Ovary (tissue), 9 donors: ENCODE data around the gene GTF3C1. TPM values are rescaled to one million over a fixed set of nuclear protein-coding genes. Genes with fewer than 3 reads are reported as not detected.

Experiments used
- DNase-seq, 5 donors: peaks; one replicate each; pipeline ENCODE4 v3.0.0-alpha.2; 2019 to 2020
- H3K27ac ChIP-seq, 2 donors: fragments of 200-600 bp; one replicate each; pipeline versions ENCODE4 v1.5.1 to v1.8.0; 2019 to 2022
- H3K27me3 ChIP-seq: fragments of 200-600 bp; one replicate; pipeline ENCODE4 v1.8.0; 2022
- H3K36me3 ChIP-seq: fragments of 200-600 bp; sonication (generic); one replicate; pipeline ENCODE4 v1.5.1; 2019
- H3K4me1 ChIP-seq: one replicate; pipeline ENCODE4 v1.8.1; 2013; ENCODE audit warnings: mild to moderate bottlenecking, moderate library complexity; ENCODE audit not compliant: insufficient read depth
- H3K4me3 ChIP-seq: fragments of 200-600 bp; sonication (generic); one replicate; pipeline ENCODE4 v1.5.1; 2017
- H3K9me3 ChIP-seq, 2 donors: fragments of 200-600 bp in 1 of 2; sonication (generic) in 1 of 2; one replicate each; pipeline versions ENCODE4 v1.5.1 to v1.8.1; 2013 to 2019; ENCODE audit warnings: mild to moderate bottlenecking in 1 of 2, moderate library complexity in 1 of 2
- CTCF ChIP-seq, 3 donors: fragments of 450-650 bp in 2 of 3; fragments of 200-600 bp in 1 of 3; IDR thresholded peaks; one replicate each; pipeline versions ENCODE4 v1.5.1 to v1.8.0; 2016 to 2022; ENCODE audit warnings: antibody characterized with exemption in 3 of 3, mild to moderate bottlenecking in 1 of 3
- EP300 ChIP-seq: sonication (generic); formaldehyde crosslinking; IDR thresholded peaks from one replicate; pipeline ENCODE4 v1.6.1; 2017; ENCODE audit warnings: antibody characterized with exemption
- POLR2A ChIP-seq: fragments of 450-650 bp; IDR thresholded peaks from one replicate; pipeline ENCODE4 v1.6.1; 2017; ENCODE audit warnings: antibody characterized with exemption, mild to moderate bottlenecking, moderate library complexity
- WGBS, 3 donors: extraction: QIAGEN DNeasy Blood & Tissue Kit in 1 of 3; methylation state at CpG; one replicate each; pipeline versions ENCODE4 v1.1.5 to v1.1.7; 2013 to 2017; 5-methylcytosine and 5-hydroxymethylcytosine counted together
- intact Hi-C, 4 donors: fragments of 100-400 bp; cut with DNase I; formaldehyde crosslinking; loops; one replicate each; pipeline versions ENCODE4 v1.11.0 to v1.15.1; 2022 to 2023
- polyA plus RNA-seq, 2 donors: library from polyadenylated mRNA; stranded (reverse); fragments of 200-250 nt in 1 of 2; fragments of 350-450 nt in 1 of 2; fragmentation: Illumina TruSeq in 1 of 2; extraction: RNeasy Lipid Tissue Mini Kit (QIAGEN cat#74804) in 1 of 2; gene quantifications; one replicate each; pipeline ENCODE4 v1.2.3, GENCODE V29; 2013 to 2014
- total RNA-seq, 7 donors: library from RNA; depleted of rRNA in 2 of 7; stranded (reverse); fragments of >200 nt in 2 of 7; fragmentation: NEBNext Ultra II Directional in 3 of 7; extraction: Animal tissue kit (Norgen Biotek cat#: 25700) in 3 of 7; gene quantifications; one replicate each; pipeline versions ENCODE4 v1.1.0 to v1.2.4, GENCODE V29; 2016 to 2023
- donor health status: DM: no; HTN: no; CAD: no; lungs with moderate emphysema.
- donor health status: DM: no; HTN: no; CAD: no.
- donor health status: Bipolar disorder and iron deficiency.
- donor health status: DM: yes; HTN: yes; CAD: no.
- donor health status: DM: no; HTN: no; CAD: no.
- donor health status: DM: yes; HTN: yes; CAD: no.

Gene GTF3C1
- total and polyA plus RNA-seq, 9 donors, result 33.9 to 71.7 (median 52.7) TPM

DNA sequence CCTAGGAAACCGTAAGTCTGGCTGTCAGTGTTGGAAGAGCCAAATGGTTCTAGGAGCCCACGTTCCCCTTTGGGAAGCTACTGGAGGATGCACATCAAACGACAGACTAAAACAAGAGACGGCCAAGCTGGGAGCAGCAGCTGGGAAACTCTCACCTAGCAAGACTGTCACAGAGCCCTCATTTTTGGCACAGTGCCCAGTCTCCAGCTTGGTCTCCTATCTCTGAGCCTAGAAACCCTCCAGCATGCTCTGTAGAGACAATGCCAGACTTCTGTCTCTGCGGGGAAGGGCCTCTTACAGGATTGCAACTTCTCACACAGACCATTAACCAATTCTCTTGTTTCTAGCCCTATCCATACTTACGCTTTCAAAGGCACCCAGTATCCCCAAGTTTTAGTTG is 23.5 kb downstream of the GTF3C1 start:
- no peak for DNase-seq
- H3K4me1 ChIP-seq, result no peaks in the 10 kb centered on the region
- H3K27ac ChIP-seq, result no peak overlapping the region
- intact Hi-C loops, result no loop called here
- H3K27me3 ChIP-seq, result no peaks in the 10 kb centered on the region
- peaks cover 0 to 5% of the 10 kb centered on the region in 2 donors for H3K9me3 ChIP-seq
- TF ChIP-seq EP300, result no peak
- TF ChIP-seq CTCF (IDR thresholded peaks at IDR 0.05), result no peak
- TF ChIP-seq POLR2A, result no peak
- no peaks in the 10 kb centered on the region for H3K36me3 ChIP-seq
- WGBS, 3 donors, result 71 to 81% (median 77%) methylated on average over 6 of the region's 6 CpGs
- no peak overlapping the region for H3K4me3 ChIP-seq

DNA sequence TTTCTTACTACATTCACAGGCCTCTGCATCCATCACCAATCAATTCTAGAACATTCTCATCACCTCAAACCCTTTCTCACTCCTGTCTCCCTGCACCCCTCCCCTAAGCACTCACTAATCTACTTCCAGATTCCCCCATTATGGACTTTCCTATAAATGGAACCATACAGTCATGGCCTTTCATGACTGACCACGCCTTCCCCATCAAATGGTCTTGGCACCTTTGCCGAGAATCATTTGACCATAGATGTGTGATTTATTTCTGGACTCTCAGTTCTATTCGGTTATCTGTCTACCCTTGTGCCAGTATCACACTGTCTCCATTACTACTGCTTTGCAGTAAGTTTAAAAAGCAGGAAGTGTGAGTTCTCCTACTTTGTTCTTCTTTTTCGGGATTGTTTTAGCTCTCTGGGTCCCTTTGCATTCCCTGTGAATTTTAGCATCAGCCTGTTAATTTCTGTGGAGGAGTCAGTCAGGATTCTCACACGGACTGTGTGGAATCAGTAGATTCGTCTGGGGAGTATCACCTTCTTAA is 27.5 kb downstream of the GTF3C1 start:
- 61 to 83% (median 80%) methylated on average over 6 of the region's 6 CpGs for WGBS, 3 donors
- H3K9me3 ChIP-seq, result peaks cover 0 to 5% of the 10 kb centered on the region in 2 donors
- no peak for DNase-seq
- TF ChIP-seq CTCF (IDR thresholded peaks at IDR 0.05) (no peak), POLR2A (no peak), EP300 (no peak)
- H3K27me3 ChIP-seq, result no peaks in the 10 kb centered on the region
- H3K36me3 ChIP-seq, result no peaks in the 10 kb centered on the region
- no peak overlapping the region for H3K27ac ChIP-seq
- intact Hi-C loops, result no loop called here
- no peak overlapping the region for H3K4me3 ChIP-seq
- no peaks in the 10 kb centered on the region for H3K4me1 ChIP-seq

DNA sequence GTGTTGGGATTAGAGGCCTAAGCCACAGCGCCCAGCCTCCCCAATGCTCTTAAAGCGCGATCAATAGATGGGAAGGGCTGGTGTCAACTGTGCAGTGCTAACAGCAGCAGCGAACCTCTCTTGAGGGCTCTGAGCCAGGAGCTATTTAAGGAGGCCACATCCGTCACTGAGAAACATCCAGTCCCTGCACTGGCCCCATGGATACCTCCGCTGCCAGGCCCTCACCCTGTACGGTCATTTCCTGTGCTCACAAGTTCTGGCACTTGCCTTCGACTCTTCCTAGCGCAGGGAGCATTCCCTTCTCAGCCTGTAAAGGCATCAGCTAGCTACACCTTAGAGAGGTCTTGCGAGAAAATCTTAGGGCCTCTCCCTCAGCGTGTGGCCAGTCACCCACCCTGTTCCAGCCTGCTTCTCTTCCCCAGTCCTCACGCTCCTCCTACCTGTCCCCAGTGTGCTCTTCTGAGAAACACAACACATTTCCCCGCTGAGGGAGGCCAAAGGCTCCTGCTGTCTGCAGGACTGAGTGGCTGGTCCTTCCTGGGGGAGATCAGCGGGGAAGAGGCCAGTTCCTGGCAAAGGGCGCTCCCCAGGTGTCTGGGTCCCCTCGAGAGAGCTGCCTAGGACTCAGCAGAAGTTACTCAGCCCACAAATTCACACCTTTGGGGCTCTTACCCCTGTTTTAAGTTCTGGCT is 28.6 kb downstream of the GTF3C1 start:
- H3K36me3 ChIP-seq, result no peaks in the 10 kb centered on the region

DNA sequence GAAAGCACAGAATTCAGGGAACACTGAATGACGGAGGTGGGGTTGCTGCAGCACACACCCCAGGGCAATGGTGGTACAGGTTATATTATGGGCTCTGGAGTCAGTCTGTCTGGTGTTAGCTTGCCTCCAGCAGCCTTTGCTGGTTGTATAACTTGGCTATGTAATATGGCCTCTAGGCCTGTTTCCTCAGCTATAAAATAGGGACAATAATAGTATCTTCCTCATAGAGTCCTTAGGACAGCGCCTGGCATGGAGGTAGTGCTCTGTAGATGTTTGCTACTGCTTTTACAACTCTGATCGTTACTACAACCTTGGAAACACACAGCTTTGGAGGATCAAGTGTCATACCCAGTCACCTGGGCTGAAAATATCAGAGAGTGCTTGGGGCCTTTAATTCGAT is 31.5 kb downstream of the GTF3C1 start:
- no peak overlapping the region for H3K4me3 ChIP-seq
- H3K27me3 ChIP-seq, result no peaks in the 10 kb centered on the region
- no peaks in the 10 kb centered on the region for H3K4me1 ChIP-seq
- H3K9me3 ChIP-seq, result no peaks in the 10 kb centered on the region
- no peak overlapping the region for H3K27ac ChIP-seq
- no peak for TF ChIP-seq POLR2A
- no peak for TF ChIP-seq EP300
- no peak for TF ChIP-seq CTCF (IDR thresholded peaks at IDR 0.05)
- intact Hi-C loops, result no loop called here
- no peak for DNase-seq
- H3K36me3 ChIP-seq, result no peaks in the 10 kb centered on the region
- 86 to 94% (median 93%) methylated on average over 4 of the region's 4 CpGs for WGBS, 3 donors

More for the DNA sequence above, 28.6 kb downstream of the GTF3C1 start:
- H3K9me3 ChIP-seq, result peaks cover 0 to 5% of the 10 kb centered on the region in 2 donors
- H3K27ac ChIP-seq, result no peak overlapping the region
- no peak for TF ChIP-seq POLR2A
- no peak for TF ChIP-seq CTCF (IDR thresholded peaks at IDR 0.05)
- TF ChIP-seq EP300, result no peak
- intact Hi-C loops, result no loop called here
- DNase-seq, result no peak
- WGBS, 3 donors, result 82 to 86% (median 82%) methylated on average over 16 of the region's 16 CpGs
- no peaks in the 10 kb centered on the region for H3K27me3 ChIP-seq
- H3K4me1 ChIP-seq, result no peaks in the 10 kb centered on the region
- no peak overlapping the region for H3K4me3 ChIP-seq
